ENCODE data around the gene RNF151. TPM values are rescaled to one million over a fixed set of nuclear protein-coding genes. Genes with fewer than 3 reads are reported as not detected.

The RNF151 gene
- total and polyA plus RNA-seq, 2 of the 13 experiments (the other 11 are each of a cell fraction or from before 2014, with no cell fraction given), result not detected

- no peak for TF ChIP-seq IKZF5 (CRISPR knock-in tag; IDR thresholded peaks at IDR 0.05)
- peak; percentile 57 for TF ChIP-seq FOXA3 (CRISPR knock-in tag; IDR thresholded peaks at IDR 0.05)
- no peak for TF ChIP-seq HOXA7 (CRISPR knock-in tag; IDR thresholded peaks at IDR 0.05)
- TF ChIP-seq CREBL2 (CRISPR knock-in tag; IDR thresholded peaks at IDR 0.05; ENCODE audit: borderline replicate concordance), result no peak
- no peak for TF ChIP-seq ZNF510 (CRISPR knock-in tag; IDR thresholded peaks at IDR 0.05; ENCODE audit: low read depth)
- no peak for TF ChIP-seq JUND (CRISPR knock-in tag; IDR thresholded peaks at IDR 0.05)
- no peak for TF ChIP-seq ZNF710 (CRISPR knock-in tag; IDR thresholded peaks at IDR 0.05; ENCODE audit: borderline replicate concordance)
- TF ChIP-seq KMT2B (CRISPR knock-in tag; IDR thresholded peaks at IDR 0.05), result no peak
- no peak for TF ChIP-seq XRCC5 (optimal IDR thresholded peaks at IDR 0.05; ENCODE audit: low read length)
- no peak for TF ChIP-seq ZNF552 (CRISPR knock-in tag; IDR thresholded peaks at IDR 0.05; ENCODE audit: borderline replicate concordance)
- TF ChIP-seq PHF8 (CRISPR knock-in tag; IDR thresholded peaks at IDR 0.05), result 0 out of 2 replicates have a peak, but pooled peaks have one; percentile 15
- TF ChIP-seq UBTF (CRISPR knock-in tag; IDR thresholded peaks at IDR 0.05), result 0 out of 2 replicates have a peak, but pooled peaks have one; percentile 21
- no peak for TF ChIP-seq ZBTB14 (CRISPR knock-in tag; IDR thresholded peaks at IDR 0.05)
- peak; percentile 48 for TF ChIP-seq GABPB1 (CRISPR knock-in tag; IDR thresholded peaks at IDR 0.05)
- peak; percentile 85 for TF ChIP-seq CEBPG (CRISPR knock-in tag; IDR thresholded peaks at IDR 0.05)
- TF ChIP-seq ZNF280B (CRISPR knock-in tag; IDR thresholded peaks at IDR 0.05; ENCODE audit: borderline replicate concordance), result no peak
- no peak for TF ChIP-seq SP4 (CRISPR knock-in tag; IDR thresholded peaks at IDR 0.05)
- TF ChIP-seq ZNF841 (CRISPR knock-in tag; IDR thresholded peaks at IDR 0.05; ENCODE audit: borderline replicate concordance), result no peak
- TF ChIP-seq ZSCAN9 (CRISPR knock-in tag; IDR thresholded peaks at IDR 0.05; ENCODE audit: borderline replicate concordance), result no peak
- no peak for TF ChIP-seq ZKSCAN8 (CRISPR knock-in tag; IDR thresholded peaks at IDR 0.05; ENCODE audit: borderline replicate concordance)
- no peak for TF ChIP-seq ZSCAN22 (CRISPR knock-in tag; IDR thresholded peaks at IDR 0.05)
- no peak for TF ChIP-seq CHCHD3 (CRISPR knock-in tag; IDR thresholded peaks at IDR 0.05)
These were observed 48.7 kb downstream of the RNF151 start (continued) for GRCh38 chr16:2015117-2015946.

All from HepG2 (cell line).